ENCODE results near the gene SPECC1.
"Not testable (repeated sequence)": the region's sequence is repeated elsewhere in the genome, so short reads cannot be mapped to it uniquely, and the experiment has no call there.

The SPECC1 gene

GRCh38 chr17:20095336-20096080, 86.3 kb downstream of the SPECC1 start:
- peak; percentile 69 for FAIRE-seq

- FAIRE-seq: no peak
These were observed 87.3 kb downstream of the SPECC1 start for GRCh38 chr17:20096430-20096829.

- FAIRE-seq: no peak
These were observed 88.2 kb downstream of the SPECC1 start for GRCh38 chr17:20097330-20097729.

- FAIRE-seq: no peak
These were observed 89.2 kb downstream of the SPECC1 start for GRCh38 chr17:20098314-20098713.

GRCh38 chr17:20100806-20101205, 91.6 kb downstream of the SPECC1 start:
- FAIRE-seq: not testable (repeated sequence)

GRCh38 chr17:20103454-20104446, 94.6 kb downstream of the SPECC1 start:
- FAIRE-seq: no peak

GRCh38 chr17:20105539-20106280, 96.6 kb downstream of the SPECC1 start:
- FAIRE-seq: no peak

- FAIRE-seq: not testable (repeated sequence)
These were observed 97.3 kb downstream of the SPECC1 start for GRCh38 chr17:20106446-20106845.

GRCh38 chr17:20109076-20109475, 99.9 kb downstream of the SPECC1 start:
- FAIRE-seq: no peak

GRCh38 chr17:20111538-20111937, 102.4 kb downstream of the SPECC1 start:
- FAIRE-seq: no peak

- FAIRE-seq: no peak
These were observed 105.3 kb downstream of the SPECC1 start for GRCh38 chr17:20114466-20114865.

- peak; percentile 84 for FAIRE-seq
These were observed 107.6 kb downstream of the SPECC1 start for GRCh38 chr17:20116683-20117309.

GRCh38 chr17:20118280-20118679, 109.1 kb downstream of the SPECC1 start:
- FAIRE-seq: no peak

- no peak for FAIRE-seq
These were observed 111.7 kb downstream of the SPECC1 start for GRCh38 chr17:20120836-20121235.

- peak; percentile 50 for FAIRE-seq
These were observed 112.4 kb downstream of the SPECC1 start for GRCh38 chr17:20121359-20122253.

- no peak for FAIRE-seq
These were observed 113.2 kb downstream of the SPECC1 start for GRCh38 chr17:20122254-20122879.

- FAIRE-seq: no peak
These were observed 114.0 kb downstream of the SPECC1 start for GRCh38 chr17:20123209-20123608.

GRCh38 chr17:20125724-20126123, 116.6 kb downstream of the SPECC1 start:
- no peak for FAIRE-seq

- no peak for FAIRE-seq
These were observed 118.3 kb downstream of the SPECC1 start for GRCh38 chr17:20127360-20128035.

GRCh38 chr17:20128036-20128667, 119.0 kb downstream of the SPECC1 start:
- FAIRE-seq: no peak

Data from endometrium (tissue), 2 donors.